ENCODE measurements around the gene UBE2E2.

The UBE2E2 gene

DNA sequence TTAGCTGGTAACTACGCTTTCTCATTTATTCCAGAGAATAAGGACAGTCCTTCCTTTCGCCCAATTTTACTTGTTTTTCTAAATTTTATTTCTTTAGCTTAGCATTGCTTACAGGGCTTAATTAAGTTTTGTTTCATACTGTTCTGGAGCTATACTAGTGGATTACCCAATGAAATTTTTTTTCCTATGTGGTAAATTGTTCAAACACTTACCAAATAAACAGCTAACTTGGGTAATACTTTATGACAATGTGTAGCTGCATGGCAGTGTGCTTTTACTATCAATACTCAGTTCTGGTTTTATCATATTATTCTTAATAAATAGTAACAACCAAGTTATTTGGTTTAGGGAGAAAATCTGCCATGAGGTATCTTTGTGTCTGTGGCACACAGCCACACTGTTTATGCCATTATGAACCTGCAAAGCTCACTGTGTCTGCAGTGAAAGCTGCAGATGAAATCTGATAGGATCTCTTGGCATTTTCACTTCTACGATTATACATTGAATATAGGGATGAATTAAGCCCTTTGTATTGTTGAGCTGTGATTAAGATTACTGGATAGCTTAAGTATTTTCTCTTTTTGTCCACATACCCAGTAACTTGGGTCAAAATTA is 37.2 kb downstream of the UBE2E2 start:
- no peak for DNase-seq (ENCODE audit: low read depth in 2 of 2)

- no peak for DNase-seq (ENCODE audit: low read depth in 2 of 2)
Observed at GRCh38 chr3:23241256-23241655, 38.1 kb downstream of the UBE2E2 start.

DNA sequence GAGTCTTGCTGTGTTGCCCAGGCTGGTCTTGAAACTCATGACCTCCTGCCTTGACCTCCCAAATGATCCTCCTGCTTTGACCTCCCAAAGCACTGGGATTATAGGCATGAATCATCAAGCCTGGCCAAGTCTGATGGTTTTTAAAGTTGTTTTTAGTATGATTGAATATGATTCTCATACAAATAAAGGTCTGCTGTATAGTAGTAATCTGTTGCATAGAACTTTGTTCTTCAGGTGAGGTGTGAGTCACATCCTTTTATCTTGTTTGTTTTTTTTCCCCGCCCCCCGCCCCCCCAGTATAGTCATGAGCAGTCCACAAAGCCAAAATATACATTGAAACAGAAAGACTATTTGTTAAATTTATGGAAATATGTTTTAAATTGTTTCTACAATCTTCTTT is 39.0 kb downstream of the UBE2E2 start:
- no peak for DNase-seq (ENCODE audit: low read depth in 2 of 2)

DNA sequence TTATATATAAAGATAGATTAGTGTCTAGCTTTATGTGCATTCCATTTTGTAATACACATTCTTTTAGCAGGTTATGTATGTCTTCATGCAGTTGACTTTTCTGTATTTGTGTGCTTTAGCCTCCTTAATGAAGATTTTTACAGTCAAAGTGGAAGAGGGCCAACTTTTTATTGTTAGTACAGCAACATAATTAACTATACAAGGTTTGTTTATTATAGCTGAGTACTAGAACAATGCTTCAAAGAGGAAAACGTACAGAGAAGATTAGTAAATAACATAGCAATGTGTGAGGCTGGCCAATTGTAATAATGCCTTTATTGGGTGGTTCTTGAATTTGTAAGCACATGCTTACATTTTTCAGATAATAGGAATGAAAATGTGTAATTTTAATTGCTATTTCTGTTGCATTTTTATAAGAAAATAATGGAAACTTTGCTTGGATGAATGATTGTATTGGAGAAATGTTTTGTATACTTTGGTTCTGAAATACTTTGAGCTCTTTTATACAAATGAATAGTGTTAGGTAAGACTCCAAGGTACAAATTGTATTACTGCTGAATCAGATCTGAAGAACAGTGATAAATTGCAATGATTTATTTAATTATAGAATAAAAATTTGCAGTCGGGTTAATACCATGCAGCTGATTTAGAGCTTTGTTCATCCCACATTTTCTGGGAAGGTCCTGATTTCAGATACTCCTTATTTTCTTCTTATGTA is 41.4 kb downstream of the UBE2E2 start:
- DNase-seq (ENCODE audit: low read depth in 2 of 2): no peak

DNA sequence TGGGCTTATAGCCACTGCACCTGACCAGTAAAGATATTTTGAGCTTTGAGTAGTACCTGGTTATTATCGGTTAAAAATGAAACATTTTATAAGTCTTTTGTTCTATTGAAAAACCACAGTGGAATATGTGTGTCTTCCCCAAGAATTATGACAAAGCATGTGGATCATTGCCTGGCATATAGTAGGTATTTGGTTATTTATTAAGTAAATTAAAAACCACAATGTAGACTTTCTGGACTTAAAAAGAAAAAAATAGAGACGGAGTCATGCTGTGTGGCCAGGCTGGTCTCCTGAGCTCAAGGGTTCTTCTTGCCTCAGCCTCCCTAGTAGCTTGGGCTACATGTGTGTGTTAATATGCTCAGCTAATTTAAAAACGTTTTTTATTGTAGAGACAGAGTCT is 43.5 kb downstream of the UBE2E2 start:
- no peak for DNase-seq (ENCODE audit: low read depth in 2 of 2)

DNA sequence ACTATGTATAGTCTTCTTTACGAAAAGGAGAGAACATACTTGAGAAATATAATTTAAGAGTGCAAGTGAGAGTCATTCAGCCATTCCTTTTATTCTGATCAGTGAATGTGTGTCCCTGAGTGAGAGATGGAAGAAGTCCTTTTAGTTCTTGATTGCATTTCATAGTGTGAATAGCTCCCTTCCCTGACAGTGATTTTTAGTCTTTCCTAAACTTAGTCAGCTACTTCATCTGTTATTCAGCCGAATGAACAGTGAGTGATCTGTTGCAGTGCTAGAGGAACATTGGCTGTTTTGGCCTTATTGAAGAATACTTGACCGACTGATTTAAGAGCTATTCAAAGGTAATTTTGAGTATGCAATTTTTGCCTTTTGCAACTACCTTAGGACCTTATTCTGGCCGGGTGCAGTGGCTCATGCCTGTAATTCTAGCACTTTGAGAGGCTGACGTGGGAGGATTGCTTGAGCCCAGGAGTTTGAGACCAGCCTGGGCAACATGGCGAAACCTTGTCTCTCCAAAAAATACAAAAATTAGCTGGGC is 45.5 kb downstream of the UBE2E2 start:
- no peak for DNase-seq (ENCODE audit: low read depth in 2 of 2)

DNA sequence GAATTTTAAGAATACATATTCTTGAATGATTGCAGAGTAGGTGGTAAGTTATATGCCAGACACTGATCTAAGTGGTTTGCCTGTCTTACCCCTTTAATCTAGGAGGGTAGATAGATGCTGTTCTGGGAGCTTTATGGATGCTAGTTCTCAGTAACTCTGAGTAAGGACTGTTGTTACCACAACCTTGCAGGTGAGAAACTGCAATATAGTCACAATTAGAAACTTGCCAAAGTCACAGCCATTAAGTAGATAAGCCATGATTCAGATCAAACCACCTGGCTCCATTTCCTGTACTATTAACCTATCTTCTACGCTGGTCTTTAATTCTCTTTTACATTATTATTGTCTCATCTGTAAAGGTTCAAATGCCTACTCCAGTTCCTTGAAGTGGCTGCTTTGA is 46.8 kb downstream of the UBE2E2 start:
- no peak for DNase-seq (ENCODE audit: low read depth in 2 of 2)

DNA sequence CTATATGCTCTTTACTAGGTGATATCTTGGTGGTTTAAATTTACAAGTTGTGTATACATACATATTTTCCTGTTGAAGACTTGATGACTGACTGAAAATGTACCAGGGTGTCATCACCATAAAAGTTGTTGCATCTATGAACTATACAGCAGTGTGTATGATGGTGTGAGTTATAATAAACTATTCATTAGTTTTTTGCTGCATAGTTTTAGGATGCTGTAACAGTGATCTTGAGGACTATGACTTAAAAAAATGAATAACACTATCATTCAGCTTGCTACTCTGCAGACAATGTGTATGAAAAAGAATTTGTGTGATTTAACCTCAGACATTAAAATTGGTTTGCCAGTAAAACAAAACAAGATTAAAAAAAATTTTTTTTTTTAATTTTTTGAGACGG is 49.0 kb downstream of the UBE2E2 start:
- DNase-seq (ENCODE audit: low read depth in 2 of 2): no peak

GRCh38 chr3:23253214-23253613 is 50.1 kb downstream of the UBE2E2 start:
- DNase-seq (ENCODE audit: low read depth in 2 of 2): no peak

- no peak for DNase-seq (ENCODE audit: low read depth in 2 of 2)
Observed at GRCh38 chr3:23254282-23254681, 51.2 kb downstream of the UBE2E2 start.

DNA sequence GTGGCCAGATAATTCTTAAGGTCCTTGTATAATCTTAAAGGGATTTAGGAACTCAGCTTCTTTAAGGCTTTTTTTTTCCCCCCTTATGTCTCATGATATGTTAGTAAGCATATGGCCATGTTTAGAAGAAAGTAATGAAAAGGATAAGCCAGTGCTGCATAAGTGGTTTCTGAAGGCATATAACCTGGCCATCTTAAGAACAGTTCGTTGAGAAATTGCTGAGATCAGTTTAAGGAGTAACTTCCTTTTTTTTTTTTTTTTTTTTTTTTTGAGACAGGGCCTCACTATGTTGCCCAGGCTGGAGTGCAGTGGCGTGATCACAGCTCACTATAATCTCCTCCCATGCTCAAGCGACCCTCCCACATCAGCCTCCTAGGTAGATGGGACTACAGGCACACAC is 51.7 kb downstream of the UBE2E2 start:
- DNase-seq (ENCODE audit: low read depth in 2 of 2): no peak

GRCh38 chr3:23256741-23257435 is 53.8 kb downstream of the UBE2E2 start:
- no peak for DNase-seq (ENCODE audit: low read depth in 2 of 2)

DNA sequence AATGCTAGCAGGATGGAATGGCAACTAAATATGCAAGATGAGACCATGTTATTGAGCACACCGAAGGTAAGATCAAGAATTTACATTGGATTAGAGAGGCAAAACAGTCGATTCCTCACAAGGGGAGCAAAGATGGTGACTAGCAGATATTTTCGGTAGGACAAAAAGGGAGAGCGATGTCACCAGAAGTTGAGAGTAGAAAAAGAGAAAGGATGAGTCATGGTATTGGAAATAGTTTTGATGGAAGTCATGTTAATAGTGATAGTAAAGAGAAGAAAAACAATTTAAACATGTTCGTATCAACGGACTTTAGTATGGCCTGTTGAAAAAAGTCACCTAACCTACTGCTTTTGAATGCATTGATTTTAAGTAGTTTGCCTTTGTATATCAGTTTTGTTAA is 55.0 kb downstream of the UBE2E2 start:
- DNase-seq (ENCODE audit: low read depth in 2 of 2): no peak

- no peak for DNase-seq (ENCODE audit: low read depth in 2 of 2)
Observed at GRCh38 chr3:23259515-23259914, 56.4 kb downstream of the UBE2E2 start.

DNA sequence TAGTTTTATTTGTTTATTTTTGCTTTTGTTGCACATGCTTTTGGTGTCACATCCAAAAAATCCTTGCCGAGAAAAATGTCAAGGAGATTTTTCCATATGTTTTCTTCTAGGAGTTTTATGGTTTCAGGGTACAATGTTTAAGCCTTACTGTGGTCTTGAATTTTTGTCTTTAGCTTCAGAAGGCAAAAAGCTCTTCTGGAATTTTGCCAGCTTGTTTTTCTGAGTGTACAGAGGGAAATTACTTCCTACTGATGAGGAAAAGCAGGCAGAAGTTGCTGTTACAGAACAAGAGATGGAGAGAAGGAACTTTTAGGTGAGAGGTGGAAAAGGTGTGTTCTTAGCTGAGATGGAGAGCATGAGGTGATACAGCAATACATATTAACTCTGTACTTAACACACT is 59.6 kb downstream of the UBE2E2 start:
- DNase-seq (ENCODE audit: low read depth in 2 of 2): no peak

- no peak for DNase-seq (ENCODE audit: low read depth in 2 of 2)
Observed at GRCh38 chr3:23263796-23264195, 60.7 kb downstream of the UBE2E2 start.

DNA sequence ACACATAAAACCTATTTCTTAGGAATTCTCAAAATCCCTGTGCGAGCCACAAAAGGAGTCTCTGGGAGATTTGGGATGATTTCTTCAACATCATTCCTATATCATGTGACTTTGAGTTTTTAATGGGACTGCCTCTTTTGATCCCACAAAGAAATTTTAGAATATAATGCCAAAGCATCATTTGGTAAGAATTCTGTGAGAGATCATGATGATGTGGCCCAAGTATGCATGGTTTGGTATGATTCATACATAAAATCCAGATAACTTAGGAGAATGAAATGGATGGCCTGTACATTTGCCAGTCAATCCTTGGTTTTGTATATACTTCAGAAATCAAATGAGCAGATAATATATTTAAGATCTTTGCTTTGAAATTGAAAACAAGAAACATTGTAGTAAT is 61.3 kb downstream of the UBE2E2 start:
- DNase-seq (ENCODE audit: low read depth in 2 of 2): no peak

GRCh38 chr3:23270423-23270822 is 67.3 kb downstream of the UBE2E2 start:
- no peak for DNase-seq (ENCODE audit: low read depth in 2 of 2)

DNA sequence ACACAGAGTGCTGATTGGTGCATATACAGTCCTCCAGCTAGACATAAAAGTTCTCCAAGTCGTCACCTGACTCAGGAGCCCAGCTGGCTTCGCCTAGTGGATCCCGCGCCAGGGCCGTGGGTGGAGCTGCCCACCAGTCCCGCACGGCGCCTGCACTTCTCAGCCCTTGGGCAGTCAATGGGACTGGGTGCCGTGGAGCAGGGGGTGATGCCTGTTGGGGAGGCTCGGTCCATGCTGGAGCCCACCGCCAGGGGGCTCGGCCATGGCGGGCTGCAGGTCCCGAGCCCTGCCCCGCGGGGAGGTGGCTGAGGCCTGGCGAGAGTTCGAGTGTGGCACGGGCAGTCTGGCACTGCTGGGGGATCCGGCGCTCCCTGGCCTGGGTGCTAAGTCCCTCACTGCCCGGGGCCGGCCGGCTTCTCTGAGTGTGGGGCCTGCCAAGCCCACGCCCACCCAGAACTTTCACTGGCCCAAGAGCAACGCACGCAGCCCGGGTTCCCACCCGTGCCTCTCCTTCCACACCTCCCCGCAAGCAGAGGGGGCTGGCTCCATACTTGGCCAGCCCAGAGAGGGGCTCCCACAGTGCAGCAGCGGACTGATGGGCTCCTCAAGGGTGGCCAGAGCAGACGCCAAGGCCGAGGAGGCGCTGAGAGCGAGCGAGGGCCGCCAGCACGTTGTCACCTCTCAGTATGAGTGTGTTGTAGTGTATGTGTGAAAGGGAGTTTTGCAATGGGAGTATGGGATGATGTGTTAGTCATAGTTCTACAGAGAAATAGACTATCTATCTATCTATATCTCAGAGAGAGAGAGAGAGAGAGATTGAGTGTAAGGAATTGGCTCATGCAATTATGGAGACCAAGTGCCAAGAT is 69.0 kb downstream of the UBE2E2 start:
- no peak for DNase-seq (ENCODE audit: low read depth in 2 of 2)

GRCh38 chr3:23272820-23273219 is 69.7 kb downstream of the UBE2E2 start:
- DNase-seq (ENCODE audit: low read depth in 2 of 2): no peak

DNA sequence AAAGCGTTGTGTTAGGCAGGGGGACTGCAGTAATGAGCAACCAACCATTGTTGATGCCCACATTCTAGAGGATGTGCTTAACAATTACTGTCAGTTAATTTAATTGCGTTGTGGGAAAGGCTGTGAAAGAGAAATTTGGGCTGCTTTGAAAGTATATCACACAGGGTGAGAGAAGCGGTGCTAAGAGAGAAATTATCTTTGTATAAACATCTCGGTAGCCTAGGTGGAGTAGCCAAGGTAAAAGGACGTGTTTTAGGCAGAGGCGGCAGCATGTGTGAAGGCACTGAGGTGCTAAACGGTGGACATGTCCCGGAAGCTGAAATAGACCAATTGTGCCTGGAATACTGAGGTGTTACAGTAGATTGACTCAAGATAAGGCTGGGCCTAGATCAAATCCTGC is 71.9 kb downstream of the UBE2E2 start:
- DNase-seq (ENCODE audit: low read depth in 2 of 2): no peak

- no peak for DNase-seq (ENCODE audit: low read depth in 2 of 2)
Observed at GRCh38 chr3:23275814-23276213, 72.7 kb downstream of the UBE2E2 start.

Measured in stimulated activated CD4-positive, alpha-beta T cell treated with anti-CD3 and anti-CD28 coated beads, Interleukin-12 subunit alpha, Interleukin-12 subunit beta, amount 100 ng/mL, for 24 hours (primary cell).